ENCODE measurements around the gene HCN1. TPM values are rescaled to one million over a fixed set of nuclear protein-coding genes. Genes with fewer than 3 reads are reported as not detected.
"Not testable (repeated sequence)": the region's sequence is repeated elsewhere in the genome, so short reads cannot be mapped to it uniquely, and the experiment has no call there.

The HCN1 gene
- polyA plus RNA-seq, 12 donors: 1.8 to 7.5 (median 3.9) TPM; not detected in 2

- no peak for DNase-seq
Measured at GRCh38 chr5:45623832-45624231, 72.3 kb downstream of the HCN1 start.

- no peak for DNase-seq
Measured at GRCh38 chr5:45622365-45622764, 73.8 kb downstream of the HCN1 start.

GRCh38 chr5:45617859-45618416, 78.2 kb downstream of the HCN1 start:
- no peak for DNase-seq

GRCh38 chr5:45609661-45610060, 86.5 kb downstream of the HCN1 start:
- no peak for DNase-seq

- DNase-seq: no peak
Measured at GRCh38 chr5:45604092-45604491, 92.1 kb downstream of the HCN1 start.

GRCh38 chr5:45601424-45601823, 94.8 kb downstream of the HCN1 start:
- no peak for DNase-seq

GRCh38 chr5:45596320-45596719, 99.9 kb downstream of the HCN1 start:
- DNase-seq: no peak

- DNase-seq: not testable (repeated sequence)
Measured at GRCh38 chr5:45586001-45586400, 110.2 kb downstream of the HCN1 start.

- DNase-seq: no peak
Measured at GRCh38 chr5:45578270-45578669, 117.9 kb downstream of the HCN1 start.

GRCh38 chr5:45568813-45569212, 127.4 kb downstream of the HCN1 start:
- no peak for DNase-seq

GRCh38 chr5:45542421-45542820, 153.8 kb downstream of the HCN1 start:
- DNase-seq: no peak

GRCh38 chr5:45533663-45534062, 162.5 kb downstream of the HCN1 start:
- no peak for DNase-seq

GRCh38 chr5:45532826-45533624, 163.2 kb downstream of the HCN1 start:
- no peak for DNase-seq

GRCh38 chr5:45521067-45521466, 175.1 kb downstream of the HCN1 start:
- DNase-seq: peak; percentile 1

GRCh38 chr5:45512521-45512920, 183.7 kb downstream of the HCN1 start:
- DNase-seq: no peak

- no peak for DNase-seq
Measured at GRCh38 chr5:45509371-45509770, 186.8 kb downstream of the HCN1 start.

GRCh38 chr5:45508135-45508534, 188.0 kb downstream of the HCN1 start:
- no peak for DNase-seq

- peak; percentile 35 for DNase-seq
Measured at GRCh38 chr5:45507178-45507577, 189.0 kb downstream of the HCN1 start.

GRCh38 chr5:45499006-45499405, 197.2 kb downstream of the HCN1 start:
- not testable (repeated sequence) for DNase-seq

- DNase-seq: no peak
Measured at GRCh38 chr5:45491368-45491767, 204.8 kb downstream of the HCN1 start.

- no peak for DNase-seq
Measured at GRCh38 chr5:45484781-45485180, 211.4 kb downstream of the HCN1 start.

- DNase-seq: peak; percentile 7
Measured at GRCh38 chr5:45454114-45454513, 242.1 kb downstream of the HCN1 start.

- not testable (repeated sequence) for DNase-seq
Measured at GRCh38 chr5:45444856-45445255, 251.3 kb downstream of the HCN1 start.

GRCh38 chr5:45440466-45440865, 255.7 kb downstream of the HCN1 start:
- no peak for DNase-seq
